Thoracic aorta (tissue), 2 donors: Measurements from ENCODE around the gene D2HGDH. TPM values are rescaled to one million over a fixed set of nuclear protein-coding genes. Genes with fewer than 3 reads are reported as not detected.

ENCODE experiments used
- ATAC-seq: fragments of 150-250 bp; one replicate; pipeline ENCODE4 v1.8.0; 2017; ENCODE audit warnings: low read depth; ENCODE audit not compliant: insufficient number of reproducible peaks, low FRiP score
- DNase-seq: peaks from one replicate; pipeline ENCODE4 v3.0.0-alpha.2; 2020; ENCODE audit warnings: low spot score
- H3K27ac ChIP-seq, 2 donors: fragments of 200-600 bp; sonication (generic); 1 replicate in 1 of 2; 2 replicates in 1 of 2; pipeline ENCODE4 v1.5.1; 2016; ENCODE audit warnings: mild to moderate bottlenecking in 2 of 2, moderate library complexity in 2 of 2
- H3K27me3 ChIP-seq: fragments of 200-600 bp; sonication (generic); replicated peaks from 2 replicates; pipeline ENCODE4 v1.6.0; 2016; ENCODE audit warnings: mild to moderate bottlenecking; ENCODE audit not compliant: insufficient read depth
- H3K36me3 ChIP-seq: fragments of 200-600 bp; sonication (generic); one replicate; pipeline ENCODE4 v1.5.1; 2016
- H3K4me1 ChIP-seq, 2 donors: fragments of 200-600 bp; sonication (generic); 1 replicate in 1 of 2; 2 replicates in 1 of 2; pipeline versions ENCODE4 v1.5.1 to v1.6.0; 2016; ENCODE audit warnings: low read depth in 2 of 2, mild to moderate bottlenecking in 1 of 2; ENCODE audit not compliant: control insufficient read depth in 1 of 2
- H3K4me3 ChIP-seq: fragments of 200-600 bp; sonication (generic); 2 replicates; pipeline ENCODE4 v1.5.1; 2016; ENCODE audit warnings: mild to moderate bottlenecking
- H3K9me3 ChIP-seq: fragments of 200-600 bp; sonication (generic); 2 replicates; pipeline ENCODE4 v1.5.1; 2016
- total RNA-seq, 2 donors: library from RNA; depleted of rRNA; stranded (reverse); fragments of >200 nt; gene quantifications; one replicate each; pipeline versions ENCODE4 v1.1.0 to v1.2.3, GENCODE V29; 2016
- TF ChIP-seq, protein P1 (sequence below): fragments of 200-600 bp; sonication (generic); IDR thresholded peaks from one replicate; pipeline ENCODE4 v1.5.1; 2019; ENCODE audit warnings: antibody characterized with exemption

The D2HGDH gene
- total RNA-seq, 2 donors from 2014 or later, result 11.1 to 38.0 TPM

DNA sequence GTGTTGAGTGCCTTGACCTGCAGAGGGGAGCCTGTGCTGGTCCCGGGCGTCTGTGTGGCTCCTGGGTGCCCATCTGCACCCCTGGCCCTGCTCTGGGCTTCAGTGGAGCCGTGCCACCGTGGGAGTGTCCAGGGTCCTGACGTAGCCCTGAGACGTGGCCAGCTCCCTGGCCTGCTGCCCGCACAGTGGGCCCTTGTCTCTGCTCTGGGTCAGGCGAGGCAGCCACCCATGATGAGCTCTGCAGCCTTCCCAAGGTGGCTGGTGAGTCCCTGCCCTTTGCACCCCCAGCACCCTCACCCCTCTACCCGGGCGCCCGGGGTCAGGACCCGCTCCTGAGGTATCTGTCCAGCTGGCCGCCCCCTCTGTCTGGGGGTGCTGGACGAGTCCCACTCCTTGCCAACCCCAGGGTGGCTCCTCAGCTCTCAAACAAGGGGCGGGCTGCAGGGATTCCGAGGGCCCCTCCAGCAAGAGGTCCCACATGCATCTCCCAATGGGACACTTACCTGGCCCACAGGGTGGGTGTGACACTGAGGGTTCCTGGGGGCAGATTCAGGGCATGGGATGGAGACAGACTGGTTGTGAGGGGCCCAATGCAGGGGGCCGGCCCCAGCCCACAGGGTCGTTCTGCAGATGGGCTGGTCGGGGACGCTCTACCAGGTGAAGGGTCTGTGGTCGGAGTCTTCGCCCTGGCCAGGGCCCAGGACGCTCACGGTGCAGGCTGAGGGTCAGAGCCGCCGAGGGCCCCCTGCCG, 76.9 kb downstream of the D2HGDH start:
- TF ChIP-seq, protein P1, sequence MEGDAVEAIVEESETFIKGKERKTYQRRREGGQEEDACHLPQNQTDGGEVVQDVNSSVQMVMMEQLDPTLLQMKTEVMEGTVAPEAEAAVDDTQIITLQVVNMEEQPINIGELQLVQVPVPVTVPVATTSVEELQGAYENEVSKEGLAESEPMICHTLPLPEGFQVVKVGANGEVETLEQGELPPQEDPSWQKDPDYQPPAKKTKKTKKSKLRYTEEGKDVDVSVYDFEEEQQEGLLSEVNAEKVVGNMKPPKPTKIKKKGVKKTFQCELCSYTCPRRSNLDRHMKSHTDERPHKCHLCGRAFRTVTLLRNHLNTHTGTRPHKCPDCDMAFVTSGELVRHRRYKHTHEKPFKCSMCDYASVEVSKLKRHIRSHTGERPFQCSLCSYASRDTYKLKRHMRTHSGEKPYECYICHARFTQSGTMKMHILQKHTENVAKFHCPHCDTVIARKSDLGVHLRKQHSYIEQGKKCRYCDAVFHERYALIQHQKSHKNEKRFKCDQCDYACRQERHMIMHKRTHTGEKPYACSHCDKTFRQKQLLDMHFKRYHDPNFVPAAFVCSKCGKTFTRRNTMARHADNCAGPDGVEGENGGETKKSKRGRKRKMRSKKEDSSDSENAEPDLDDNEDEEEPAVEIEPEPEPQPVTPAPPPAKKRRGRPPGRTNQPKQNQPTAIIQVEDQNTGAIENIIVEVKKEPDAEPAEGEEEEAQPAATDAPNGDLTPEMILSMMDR, result no peak
- Histone ChIP-seq H3K4me1 (peaks cover 0 to 18% of the 10 kb centered on the region in 2 donors), H3K36me3 (no peaks in the 10 kb centered on the region), H3K9me3 (no peaks in the 10 kb centered on the region), H3K27me3 (no peaks in the 10 kb centered on the region), H3K4me3 (no peak overlapping the region), H3K27ac (no peak overlapping the region)
- no peak for DNase-seq
- ATAC-seq, result no peak

DNA sequence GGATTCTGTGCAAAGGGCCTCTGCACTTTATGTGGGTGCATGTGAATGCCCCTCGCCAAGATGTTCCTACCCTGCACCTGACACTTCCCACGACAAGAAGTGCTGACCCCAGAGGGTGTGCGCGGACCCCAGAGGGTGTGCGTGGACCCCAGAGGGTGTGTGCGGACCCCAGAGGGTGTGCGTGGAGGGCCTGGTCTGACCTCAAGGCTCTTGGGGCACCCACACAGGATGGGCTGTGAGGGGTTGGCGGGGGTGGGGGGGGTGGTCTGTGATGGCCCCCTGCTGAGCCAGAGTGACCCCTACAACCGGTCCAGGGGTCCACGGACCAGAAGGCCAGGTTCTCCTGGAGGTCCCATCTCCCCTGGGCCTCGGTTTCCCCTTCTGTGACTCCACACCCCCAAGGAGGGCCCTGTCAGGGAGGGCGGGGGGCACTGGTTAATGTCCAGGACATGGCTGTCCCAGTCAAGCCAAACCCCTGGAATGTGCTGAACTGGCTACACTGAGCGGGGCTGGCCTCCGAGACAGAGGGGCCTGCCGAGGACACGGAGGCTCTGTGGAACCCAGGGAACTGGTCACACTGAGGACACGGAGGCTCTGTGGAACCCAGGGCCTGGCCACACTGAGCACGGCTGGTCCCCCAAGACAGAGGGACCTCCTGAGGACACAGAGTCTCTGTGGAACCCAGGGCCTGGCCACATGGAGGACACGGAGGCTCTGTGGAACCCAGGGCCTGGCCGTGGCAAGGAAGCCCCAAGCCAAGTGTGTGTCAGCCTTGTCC, 77.7 kb downstream of the D2HGDH start:
- TF ChIP-seq, protein P1, result no peak
- Histone ChIP-seq H3K27me3 (no peaks in the 10 kb centered on the region), H3K27ac (no peak overlapping the region), H3K4me3 (no peak overlapping the region), H3K4me1 (peaks cover 0 to 18% of the 10 kb centered on the region in 2 donors), H3K36me3 (no peaks in the 10 kb centered on the region), H3K9me3 (no peaks in the 10 kb centered on the region)
- no peak for ATAC-seq
- DNase-seq, result no peak

DNA sequence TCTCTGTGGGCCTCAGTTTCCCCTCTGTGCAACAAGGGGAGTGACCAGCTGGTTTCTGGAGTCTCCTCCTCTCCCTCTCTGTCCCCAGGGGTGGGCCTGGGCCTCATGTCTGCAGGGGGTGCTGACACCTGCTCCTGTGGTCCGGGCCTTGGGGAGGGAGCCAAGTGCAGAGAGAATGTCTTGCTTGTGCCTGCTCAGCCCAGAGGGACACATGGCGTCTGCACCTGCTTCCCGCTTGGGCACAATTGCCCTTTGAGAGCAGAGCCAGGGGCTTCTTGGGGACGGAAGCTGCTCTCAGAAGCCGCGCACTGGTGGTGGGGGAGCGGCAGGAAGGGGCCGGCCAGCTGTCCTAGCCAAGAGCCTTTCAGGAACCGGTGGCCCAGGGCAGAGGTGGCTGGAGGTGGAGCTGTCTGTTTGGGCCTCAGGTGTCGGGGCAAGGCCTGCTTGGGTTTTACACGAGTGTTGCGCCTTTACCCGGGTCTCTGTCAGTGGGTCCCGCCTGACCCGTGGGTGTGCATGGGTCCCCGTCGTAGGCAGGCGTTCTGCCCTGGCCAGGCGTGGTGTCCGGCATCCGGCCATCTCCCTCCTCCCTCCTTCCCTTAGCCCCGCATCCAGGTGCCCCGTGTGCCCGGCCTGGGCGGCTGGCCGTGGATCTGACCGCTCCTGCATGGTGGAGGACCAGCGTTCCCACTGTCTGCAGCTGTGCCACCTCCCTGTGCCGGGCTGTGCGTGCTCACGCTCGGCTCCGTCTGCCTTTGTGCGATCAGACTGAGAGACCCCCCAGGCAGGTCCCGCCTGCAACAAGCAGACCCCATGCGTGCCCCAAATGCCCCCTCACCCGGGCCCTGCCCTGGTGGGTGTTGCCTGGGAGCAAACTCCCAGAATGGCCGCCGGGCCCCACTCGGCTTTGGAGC, 78.6 kb downstream of the D2HGDH start:
- Histone ChIP-seq H3K27me3 (no peaks in the 10 kb centered on the region), H3K27ac (no peak overlapping the region), H3K4me1 (peaks cover 0 to 18% of the 10 kb centered on the region in 2 donors), H3K36me3 (no peaks in the 10 kb centered on the region), H3K9me3 (no peaks in the 10 kb centered on the region), H3K4me3 (no peak overlapping the region)
- ATAC-seq (no peak), DNase-seq (no peak)
- TF ChIP-seq, protein P1, result no peak

DNA sequence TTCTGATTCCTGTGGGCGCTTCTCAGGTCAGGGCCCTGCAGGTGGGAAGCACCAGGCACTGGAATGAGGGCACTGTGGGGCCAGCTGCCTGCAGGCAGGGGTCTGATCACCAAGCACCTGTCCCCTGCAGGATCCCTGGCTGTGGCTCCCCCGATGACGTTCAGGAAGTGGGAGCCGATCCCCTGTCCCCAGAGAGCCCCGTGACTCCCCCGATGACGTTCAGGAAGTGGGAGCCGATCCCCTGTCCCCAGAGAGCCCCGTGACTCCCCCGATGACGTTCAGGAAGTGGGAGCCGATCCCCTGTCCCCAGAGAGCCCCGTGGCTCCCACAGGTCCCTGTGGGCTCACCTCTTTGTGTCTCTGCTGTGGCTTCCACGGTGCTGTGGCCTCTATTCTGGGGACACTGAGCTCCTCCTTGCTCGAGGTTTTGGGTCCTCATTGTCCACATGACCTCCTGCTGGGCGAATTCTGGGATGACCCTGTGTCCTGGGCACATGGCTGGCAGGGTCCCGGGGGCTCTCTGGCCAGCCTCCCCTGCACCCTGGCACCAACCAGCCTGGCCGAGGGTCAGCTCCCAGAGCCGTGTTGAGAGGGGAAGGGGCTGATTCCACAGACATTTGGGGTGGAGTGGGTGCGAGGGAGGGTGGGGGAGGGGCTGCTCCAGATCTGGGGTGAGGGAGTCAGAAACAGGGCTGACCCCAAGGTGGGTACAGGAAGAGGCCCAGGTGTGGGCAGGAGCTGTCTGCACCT, 79.4 kb downstream of the D2HGDH start:
- H3K9me3 ChIP-seq, result no peaks in the 10 kb centered on the region
- ATAC-seq, result no peak

More for the DNA sequence above, 79.4 kb downstream of the D2HGDH start:
- no peaks in the 10 kb centered on the region for H3K36me3 ChIP-seq
- TF ChIP-seq, protein P1, result no peak
- H3K27ac ChIP-seq, result no peak overlapping the region
- peaks cover 0 to 18% of the 10 kb centered on the region in 2 donors for H3K4me1 ChIP-seq
- no peak for DNase-seq
- no peak overlapping the region for H3K4me3 ChIP-seq
- no peaks in the 10 kb centered on the region for H3K27me3 ChIP-seq
